Epithelial cell of proximal tubule (primary cell): Measurements from ENCODE around the gene SLC44A1. TPM values are rescaled to one million over a fixed set of nuclear protein-coding genes. Genes with fewer than 3 reads are reported as not detected.

Source experiments
- DNase-seq: peaks from one replicate; pipeline ENCODE4 v3.0.0-alpha.2; 2011; ENCODE audit warnings: low read depth
- H3K4me3 ChIP-seq: 2 replicates; pipeline ENCODE4 v1.5.1; 2011; ENCODE audit warnings: low read depth, mild to moderate bottlenecking, low read length
- CTCF ChIP-seq: conservative IDR thresholded peaks from 2 replicates; pipeline ENCODE4 v1.5.1; 2012; ENCODE audit warnings: low read depth, mild to moderate bottlenecking, low read length
- total RNA-seq: library from RNA; depleted of rRNA; stranded (reverse); fragments of >200 nt; gene quantifications from 2 replicates; pipeline ENCODE4 v1.2.3, GENCODE V29; 2015

The SLC44A1 gene
- total RNA-seq, 1 donor from 2014 or later: 21.2 TPM

- no peak for DNase-seq
- H3K4me3 ChIP-seq: no peak overlapping the region
- no peak for TF ChIP-seq CTCF
These were observed 44.9 kb downstream of the SLC44A1 start for GRCh38 chr9:105289305-105289704.

GRCh38 chr9:105290418-105290817 lies 46.0 kb downstream of the SLC44A1 start:
- no peak for DNase-seq
- H3K4me3 ChIP-seq: no peak overlapping the region
- no peak for TF ChIP-seq CTCF

GRCh38 chr9:105290954-105291353 lies 46.5 kb downstream of the SLC44A1 start:
- H3K4me3 ChIP-seq: no peak overlapping the region
- TF ChIP-seq CTCF: no peak
- no peak for DNase-seq

- no peak for DNase-seq
- no peak overlapping the region for H3K4me3 ChIP-seq
- no peak for TF ChIP-seq CTCF
These were observed 47.0 kb downstream of the SLC44A1 start for GRCh38 chr9:105291422-105291859.

GRCh38 chr9:105291938-105292337 lies 47.5 kb downstream of the SLC44A1 start:
- H3K4me3 ChIP-seq: no peak overlapping the region
- TF ChIP-seq CTCF: no peak
- DNase-seq: no peak

GRCh38 chr9:105293408-105293807 lies 49.0 kb downstream of the SLC44A1 start:
- DNase-seq: no peak
- H3K4me3 ChIP-seq: no peak overlapping the region
- TF ChIP-seq CTCF: no peak

GRCh38 chr9:105295201-105295550 lies 50.7 kb downstream of the SLC44A1 start:
- no peak for TF ChIP-seq CTCF

More at GRCh38 chr9:105295201-105295550, 50.7 kb downstream of the SLC44A1 start:
- no peak overlapping the region for H3K4me3 ChIP-seq
- no peak for DNase-seq
